Neural cell (in vitro differentiated cells): ENCODE measurements around the gene RDH16.

Experiments
- CTCF ChIP-seq: fragments of 450-650 bp; IDR thresholded peaks from 2 replicates; pipeline ENCODE4 v1.5.1; 2014; ENCODE audit warnings: antibody characterized with exemption, mild to moderate bottlenecking, moderate library complexity; ENCODE audit not compliant: poor library complexity, severe bottlenecking
- EP300 ChIP-seq: fragments of 450-650 bp; conservative IDR thresholded peaks from 2 replicates; pipeline ENCODE4 v1.6.1; 2014; ENCODE audit warnings: antibody characterized with exemption, mild to moderate bottlenecking, moderate library complexity; ENCODE audit not compliant: poor library complexity, severe bottlenecking
- TAF1 ChIP-seq: IDR thresholded peaks from 2 replicates; pipeline ENCODE4 v1.6.1; 2012; ENCODE audit warnings: low read depth

GRCh38 chr12:56903374-56903773, 54.0 kb downstream of the RDH16 start:
- TF ChIP-seq EP300 = no peak
- no peak for TF ChIP-seq TAF1
- no peak for TF ChIP-seq CTCF
